NT2/D1 (cell line): Measurements from ENCODE around the gene GGACT.

Experiments used
- SUZ12 ChIP-seq: IDR thresholded peaks from 2 replicates; pipeline ENCODE4 v1.6.1; 2011; ENCODE audit not compliant: insufficient read length, insufficient read depth; ENCODE audit errors: extremely low read depth
- ZNF274 ChIP-seq: IDR thresholded peaks from 2 replicates; pipeline ENCODE4 v1.6.1; 2011; ENCODE audit warnings: mild to moderate bottlenecking, low read depth, low read length

DNA sequence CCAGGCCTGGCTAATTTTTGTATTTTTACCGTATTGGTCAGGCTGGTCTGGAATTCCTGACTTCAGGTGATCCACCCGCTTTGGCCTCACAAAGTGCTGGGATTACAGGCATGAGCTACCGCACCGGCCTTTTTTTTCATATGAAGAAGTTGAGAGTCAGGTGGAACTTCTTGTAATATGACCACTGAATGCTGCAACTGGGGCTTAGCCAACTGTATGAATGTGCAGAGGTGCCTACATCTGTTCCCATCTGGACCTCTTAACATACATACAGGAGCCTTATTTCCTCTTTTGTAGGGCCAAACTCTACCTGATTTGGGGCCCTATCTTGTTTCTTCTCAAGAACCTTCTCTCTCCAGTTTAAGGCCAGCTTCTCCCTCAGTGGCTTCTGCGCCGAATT lies 11.9 kb upstream of the GGACT start:
- no peak for TF ChIP-seq ZNF274
- TF ChIP-seq SUZ12, result no peak
